ENCODE data around the gene ZBTB42.

GRCh38 chr14:104788873-104789663 lies 11.8 kb upstream of the ZBTB42 start:
- TF ChIP-seq GABPB1 (CRISPR knock-in tag; IDR thresholded peaks at IDR 0.05), result no peak
- TF ChIP-seq, protein P1, sequence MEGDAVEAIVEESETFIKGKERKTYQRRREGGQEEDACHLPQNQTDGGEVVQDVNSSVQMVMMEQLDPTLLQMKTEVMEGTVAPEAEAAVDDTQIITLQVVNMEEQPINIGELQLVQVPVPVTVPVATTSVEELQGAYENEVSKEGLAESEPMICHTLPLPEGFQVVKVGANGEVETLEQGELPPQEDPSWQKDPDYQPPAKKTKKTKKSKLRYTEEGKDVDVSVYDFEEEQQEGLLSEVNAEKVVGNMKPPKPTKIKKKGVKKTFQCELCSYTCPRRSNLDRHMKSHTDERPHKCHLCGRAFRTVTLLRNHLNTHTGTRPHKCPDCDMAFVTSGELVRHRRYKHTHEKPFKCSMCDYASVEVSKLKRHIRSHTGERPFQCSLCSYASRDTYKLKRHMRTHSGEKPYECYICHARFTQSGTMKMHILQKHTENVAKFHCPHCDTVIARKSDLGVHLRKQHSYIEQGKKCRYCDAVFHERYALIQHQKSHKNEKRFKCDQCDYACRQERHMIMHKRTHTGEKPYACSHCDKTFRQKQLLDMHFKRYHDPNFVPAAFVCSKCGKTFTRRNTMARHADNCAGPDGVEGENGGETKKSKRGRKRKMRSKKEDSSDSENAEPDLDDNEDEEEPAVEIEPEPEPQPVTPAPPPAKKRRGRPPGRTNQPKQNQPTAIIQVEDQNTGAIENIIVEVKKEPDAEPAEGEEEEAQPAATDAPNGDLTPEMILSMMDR (IDR thresholded peaks at IDR 0.05), result no peak

Measured in WTC11 (cell line).